Measurements from ENCODE around the gene AHCYL2.

DNA sequence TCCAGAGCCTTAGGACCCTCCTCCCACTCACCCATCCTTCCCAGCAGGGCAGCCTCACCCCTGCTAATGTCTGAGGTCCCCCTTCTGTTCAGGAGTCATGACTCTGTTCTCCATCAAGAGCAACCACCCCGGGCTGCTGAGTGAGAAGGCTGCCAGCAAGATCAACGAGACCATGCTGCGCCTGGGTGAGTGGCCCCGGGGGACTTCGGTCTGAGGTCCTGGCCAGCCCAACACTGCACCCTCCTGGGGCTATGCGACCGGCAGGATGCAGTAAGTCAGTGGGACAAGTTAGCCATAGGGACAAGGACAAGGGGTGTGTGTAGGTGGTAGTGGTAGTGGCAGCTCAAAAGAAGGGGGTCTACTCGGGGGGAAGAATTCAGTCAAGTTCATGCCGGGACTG, 16.2 kb upstream of the AHCYL2 start:
- no peak for TF ChIP-seq JUN (CRISPR knock-in tag; IDR thresholded peaks at IDR 0.05)
- no peak for TF ChIP-seq ZNF532 (CRISPR knock-in tag; IDR thresholded peaks at IDR 0.05; ENCODE audit: borderline replicate concordance)
- TF ChIP-seq CREB1 (CRISPR knock-in tag; IDR thresholded peaks at IDR 0.05) = no peak
- TF ChIP-seq, protein P1, sequence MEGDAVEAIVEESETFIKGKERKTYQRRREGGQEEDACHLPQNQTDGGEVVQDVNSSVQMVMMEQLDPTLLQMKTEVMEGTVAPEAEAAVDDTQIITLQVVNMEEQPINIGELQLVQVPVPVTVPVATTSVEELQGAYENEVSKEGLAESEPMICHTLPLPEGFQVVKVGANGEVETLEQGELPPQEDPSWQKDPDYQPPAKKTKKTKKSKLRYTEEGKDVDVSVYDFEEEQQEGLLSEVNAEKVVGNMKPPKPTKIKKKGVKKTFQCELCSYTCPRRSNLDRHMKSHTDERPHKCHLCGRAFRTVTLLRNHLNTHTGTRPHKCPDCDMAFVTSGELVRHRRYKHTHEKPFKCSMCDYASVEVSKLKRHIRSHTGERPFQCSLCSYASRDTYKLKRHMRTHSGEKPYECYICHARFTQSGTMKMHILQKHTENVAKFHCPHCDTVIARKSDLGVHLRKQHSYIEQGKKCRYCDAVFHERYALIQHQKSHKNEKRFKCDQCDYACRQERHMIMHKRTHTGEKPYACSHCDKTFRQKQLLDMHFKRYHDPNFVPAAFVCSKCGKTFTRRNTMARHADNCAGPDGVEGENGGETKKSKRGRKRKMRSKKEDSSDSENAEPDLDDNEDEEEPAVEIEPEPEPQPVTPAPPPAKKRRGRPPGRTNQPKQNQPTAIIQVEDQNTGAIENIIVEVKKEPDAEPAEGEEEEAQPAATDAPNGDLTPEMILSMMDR (IDR thresholded peaks at IDR 0.05) = no peak
